B cell (primary cell): ENCODE results near the gene HMBS. TPM values are rescaled to one million over a fixed set of nuclear protein-coding genes. Genes with fewer than 3 reads are reported as not detected.

Experiments
- ATAC-seq: fragments of 200-7000 bp; cut with Tn5 transposase; one replicate; pipeline ENCODE4 v1.10.0; 2021; ENCODE audit warnings: low read depth, mild to moderate bottlenecking, moderate number of reproducible peaks, moderate library complexity
- CTCF ChIA-PET: fragments of 350-600 bp; sonication (Branson Sonifier 250); formaldehyde crosslinking; loops from one replicate; lab custom pipeline; 2021; ENCODE audit warnings: antibody characterized with exemption, inconsistent platforms; lab: Charles Lee
- POLR2A ChIA-PET: fragments of 350-600 bp; sonication (Branson Sonifier 250); formaldehyde crosslinking; loops from one replicate; lab custom pipeline; 2021; ENCODE audit warnings: antibody characterized with exemption; lab: Charles Lee
- DNase-seq: peaks from one replicate; pipeline ENCODE4 v3.0.0; 2013
- H2AFZ ChIP-seq: 2 replicates; pipeline ENCODE4 v1.6.1; 2012; ENCODE audit warnings: mild to moderate bottlenecking, low read depth, low read length; ENCODE audit not compliant: insufficient read depth, poor library complexity, severe bottlenecking
- H3K27ac ChIP-seq, 2 donors: 1 replicate in 1 of 2; 2 replicates in 1 of 2; pipeline ENCODE4 v1.5.1; 2012 to 2013; ENCODE audit warnings: low read length in 2 of 2, mild to moderate bottlenecking in 2 of 2, moderate library complexity in 1 of 2
- H3K27me3 ChIP-seq, 4 experiments: fragments of 200-600 bp in 1 of 4; sonication (generic) in 1 of 4; replicated peaks in 1 of 4; 1 replicate in 2 of 4; 2 replicates in 2 of 4; pipeline versions ENCODE4 v1.6.1 to v1.7.0; 2013 to 2016; ENCODE audit warnings: low read length in 3 of 4, mild to moderate bottlenecking in 2 of 4, mixed read lengths in 1 of 4, moderate library complexity in 1 of 4; ENCODE audit not compliant: insufficient read depth in 4 of 4, control insufficient read depth in 3 of 4; ENCODE audit errors: control extremely low read depth in 1 of 4
- H3K36me3 ChIP-seq, 2 experiments: replicated peaks in 1 of 2; 1 replicate in 1 of 2; 2 replicates in 1 of 2; pipeline versions ENCODE4 v1.6.1 to v1.7.1; 2013; ENCODE audit warnings: low read length in 1 of 2; ENCODE audit not compliant: insufficient read depth in 2 of 2, control insufficient read depth in 1 of 2; ENCODE audit errors: control extremely low read depth in 1 of 2, extremely low read depth in 1 of 2
- H3K4me1 ChIP-seq, 2 donors: fragments of 200-600 bp in 1 of 2; sonication (generic) in 1 of 2; 1 replicate in 1 of 2; 2 replicates in 1 of 2; pipeline versions ENCODE4 v1.5.1 to v1.6.1; 2013 to 2017; ENCODE audit warnings: low read length in 2 of 2; ENCODE audit not compliant: control insufficient read depth in 2 of 2, insufficient read depth in 2 of 2
- H3K4me2 ChIP-seq: replicated peaks from 2 replicates; pipeline ENCODE3; 2012; ENCODE audit warnings: mild to moderate bottlenecking, low read depth, low read length; ENCODE audit not compliant: poor library complexity, severe bottlenecking
- H3K4me3 ChIP-seq, 5 experiments: fragments of 200-600 bp in 1 of 5; sonication (generic) in 1 of 5; 1 replicate in 3 of 5; 2 replicates in 2 of 5; pipeline versions ENCODE4 v1.5.1 to v1.7.0; 2011 to 2016; ENCODE audit warnings: low read length in 4 of 5, mild to moderate bottlenecking in 4 of 5, low read depth in 2 of 5, control low read depth in 1 of 5, moderate library complexity in 1 of 5; ENCODE audit not compliant: insufficient read depth in 1 of 5; ENCODE audit errors: control extremely low read depth in 1 of 5, extremely low read depth in 1 of 5
- H3K79me2 ChIP-seq: fragments of 200-600 bp; sonication (generic); one replicate; pipeline ENCODE4 v1.6.0; 2016; ENCODE audit warnings: low read length; ENCODE audit not compliant: control insufficient read depth, insufficient read depth
- H3K9ac ChIP-seq: fragments of 200-600 bp; sonication (generic); 2 replicates; pipeline ENCODE4 v1.6.1; 2017; ENCODE audit warnings: mild to moderate bottlenecking, low read length, moderate library complexity
- H3K9me3 ChIP-seq, 3 donors: one replicate each; pipeline versions ENCODE4 v1.6.1 to v1.7.1; 2013; ENCODE audit warnings: low read length in 2 of 3; ENCODE audit not compliant: control insufficient read depth in 2 of 3, insufficient read depth in 1 of 3; ENCODE audit errors: control extremely low read depth in 1 of 3
- H4K20me1 ChIP-seq: 2 replicates; pipeline ENCODE4 v1.6.0; 2012; ENCODE audit warnings: mild to moderate bottlenecking, low read length; ENCODE audit not compliant: insufficient read depth, control insufficient read depth, poor library complexity, severe bottlenecking
- H3K27ac Mint-ChIP-seq: one replicate; pipeline ENCODE4 v1.8.0; 2021; ENCODE audit warnings: mixed read lengths
- H3K27me3 Mint-ChIP-seq: one replicate; pipeline ENCODE4 v1.8.0; 2021; ENCODE audit warnings: mixed read lengths
- H3K4me1 Mint-ChIP-seq: one replicate; pipeline ENCODE4 v1.8.0; 2021; ENCODE audit warnings: mixed read lengths
- H3K4me3 Mint-ChIP-seq: one replicate; pipeline ENCODE4 v1.8.0; 2021; ENCODE audit warnings: mixed read lengths
- H3K9me3 Mint-ChIP-seq: one replicate; pipeline ENCODE4 v1.8.0; 2022; ENCODE audit warnings: mixed read lengths; ENCODE audit not compliant: insufficient read depth
- EZH2 ChIP-seq: IDR thresholded peaks from 2 replicates; pipeline ENCODE4 v1.6.1; 2012; ENCODE audit warnings: borderline replicate concordance, low read depth, mild to moderate bottlenecking, moderate library complexity, low read length; ENCODE audit not compliant: insufficient read depth, poor library complexity, severe bottlenecking
- WGBS: methylation state at CpG from one replicate; pipeline ENCODE4 v1.1.5; 2013; ENCODE audit warnings: missing lambda C conversion rate; ENCODE audit not compliant: insufficient coverage; 5-methylcytosine and 5-hydroxymethylcytosine counted together
- intact Hi-C: fragments of 100-400 bp; cut with micrococcal nuclease; formaldehyde crosslinking; loops from one replicate; pipeline ENCODE4 v1.10.0; 2022
- polyA plus RNA-seq: library from polyadenylated mRNA; depleted of rRNA; stranded (reverse); fragments of >200 nt; gene quantifications from 2 replicates; pipeline ENCODE4 v1.2.3, GENCODE V29; 2012
- total RNA-seq, 2 donors: library from RNA; stranded (reverse); fragments of 120-200 nt in 1 of 2; gene quantifications; 1 replicate in 1 of 2; 2 replicates in 1 of 2; pipeline versions ENCODE4 v1.2.3 to v1.2.4, GENCODE V29; 2013 to 2022
- TF ChIP-seq, protein P1 (sequence below): fragments of 200-600 bp; IDR thresholded peaks from one replicate; pipeline ENCODE4 v1.8.0; 2022; ENCODE audit warnings: antibody characterized with exemption, mild to moderate bottlenecking

HMBS gene
- total and polyA plus RNA-seq, 2 donors (not counting 1 experiment from before 2014, with no cell fraction given) = 7.6 to 17.7 TPM

DNA sequence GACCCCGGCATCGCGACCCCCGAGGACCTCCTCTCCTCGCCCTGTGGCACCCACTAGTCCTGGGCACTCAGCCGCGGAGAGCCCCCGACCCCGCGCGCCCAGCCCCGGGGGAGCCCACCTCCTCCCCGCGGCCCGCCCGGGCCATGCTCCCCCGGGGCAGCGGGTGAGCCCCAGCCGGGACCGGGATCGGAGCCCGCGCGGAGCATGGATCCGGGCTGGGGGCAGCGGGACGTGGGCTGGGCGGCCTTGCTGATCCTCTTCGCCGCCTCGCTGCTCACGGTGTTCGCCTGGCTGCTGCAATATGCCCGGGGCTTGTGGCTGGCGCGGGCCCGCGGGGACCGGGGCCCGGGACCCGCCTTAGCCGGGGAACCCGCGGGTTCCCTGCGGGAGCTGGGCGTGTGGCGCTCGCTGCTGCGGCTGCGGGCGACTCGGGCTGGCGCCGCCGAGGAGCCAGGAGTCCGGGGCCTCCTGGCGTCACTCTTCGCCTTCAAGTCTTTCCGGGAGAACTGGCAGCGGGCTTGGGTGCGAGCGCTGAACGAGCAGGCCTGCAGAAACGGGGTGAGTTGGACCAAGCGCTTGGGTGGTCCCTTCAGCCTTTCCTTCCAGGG lies 23.0 kb downstream of the HMBS start:
- Histone ChIP-seq H3K27me3 (no peaks in the 10 kb centered on the region), H3K4me1 (peaks cover 24 to 36% of the 10 kb centered on the region in 2 donors), H3K9me3 (no peaks in the 10 kb centered on the region), H4K20me1 (peaks cover 6% of the 10 kb centered on the region), H3K79me2 (peaks cover 22% of the 10 kb centered on the region), H2AFZ (peak overlapping the region; percentile 94), H3K9ac (peak overlapping the region; percentile 82), H3K4me3 (peak overlapping the region; percentile 48 to 86 (median 71)), H3K4me2 (peak overlapping the region; percentile 90), H3K36me3 (peaks cover 0 to 12% of the 10 kb centered on the region in 2 experiments), H3K27ac (peak overlapping the region in 1 of 2 donors; percentile 54)
- peak; percentile 3 for ATAC-seq
- under 1% methylated on average over 65 of the region's 65 CpGs for WGBS
- intact Hi-C loops = loop anchor here (1.0 kb wide), 3 partner anchors 12 to 22 kb away; partner anchors contain the start of gene HINFP
- peak; percentile 43 for DNase-seq
- Mint-ChIP-seq H3K4me3 (peak overlapping the region; percentile 93), H3K9me3 (no peaks in the 10 kb centered on the region), H3K4me1 (peaks cover 39% of the 10 kb centered on the region), H3K27me3 (no peaks in the 10 kb centered on the region), H3K27ac (peak overlapping the region; percentile 73)
- POLR2A ChIA-PET = interaction anchor here (0.8 to 2.2 kb wide), 5 partner anchors 10 to 40 kb away, joined by 3 to 16 read pairs (median 6); partner anchors contain the start of genes HINFP, HMBS and VPS11
- CTCF ChIA-PET = interaction anchor here (1.4 to 1.6 kb wide), 5 partner anchors 11 to 216 kb away, joined by 5 to 10 read pairs (median 6); partner anchors contain the start of genes CBL and VPS11
- no peak for TF ChIP-seq EZH2
- TF ChIP-seq, protein P1, sequence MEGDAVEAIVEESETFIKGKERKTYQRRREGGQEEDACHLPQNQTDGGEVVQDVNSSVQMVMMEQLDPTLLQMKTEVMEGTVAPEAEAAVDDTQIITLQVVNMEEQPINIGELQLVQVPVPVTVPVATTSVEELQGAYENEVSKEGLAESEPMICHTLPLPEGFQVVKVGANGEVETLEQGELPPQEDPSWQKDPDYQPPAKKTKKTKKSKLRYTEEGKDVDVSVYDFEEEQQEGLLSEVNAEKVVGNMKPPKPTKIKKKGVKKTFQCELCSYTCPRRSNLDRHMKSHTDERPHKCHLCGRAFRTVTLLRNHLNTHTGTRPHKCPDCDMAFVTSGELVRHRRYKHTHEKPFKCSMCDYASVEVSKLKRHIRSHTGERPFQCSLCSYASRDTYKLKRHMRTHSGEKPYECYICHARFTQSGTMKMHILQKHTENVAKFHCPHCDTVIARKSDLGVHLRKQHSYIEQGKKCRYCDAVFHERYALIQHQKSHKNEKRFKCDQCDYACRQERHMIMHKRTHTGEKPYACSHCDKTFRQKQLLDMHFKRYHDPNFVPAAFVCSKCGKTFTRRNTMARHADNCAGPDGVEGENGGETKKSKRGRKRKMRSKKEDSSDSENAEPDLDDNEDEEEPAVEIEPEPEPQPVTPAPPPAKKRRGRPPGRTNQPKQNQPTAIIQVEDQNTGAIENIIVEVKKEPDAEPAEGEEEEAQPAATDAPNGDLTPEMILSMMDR = no peak
